ENCODE measurements around the gene SGSM1.

The SGSM1 gene

DNA sequence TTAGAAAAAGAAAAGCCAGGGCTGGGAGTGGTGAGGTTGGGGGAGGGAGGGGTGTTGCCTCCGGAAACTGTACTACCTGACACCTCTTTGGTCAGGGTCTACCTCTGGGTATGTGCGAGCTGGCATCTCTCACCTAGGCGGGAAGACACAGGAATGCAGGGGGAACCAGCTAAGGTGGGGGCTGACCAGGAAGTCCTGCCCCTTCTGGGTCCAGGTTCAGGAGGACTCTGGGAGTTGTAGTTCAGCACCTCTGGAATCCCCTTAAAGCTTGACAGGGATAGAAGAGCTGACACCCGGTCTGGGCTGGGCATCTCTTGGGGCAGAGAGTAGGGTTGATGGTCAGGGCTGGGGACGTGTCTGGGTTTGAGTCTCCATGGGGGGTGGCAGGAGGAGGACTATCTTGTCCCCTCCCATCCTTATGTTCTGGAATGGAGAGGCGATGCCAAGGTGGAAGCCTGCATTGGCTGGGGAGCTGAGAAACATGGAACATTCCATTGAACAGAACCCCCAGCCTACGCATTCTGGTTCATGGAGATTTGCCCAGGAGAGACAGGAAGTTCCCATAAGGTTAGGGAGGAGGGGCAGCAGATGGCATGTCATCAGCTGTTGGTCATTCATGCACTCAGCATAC lies 144.4 kb downstream of the SGSM1 start:
- no peak for DNase-seq (ENCODE audit: low read depth in 2 of 2)

DNA sequence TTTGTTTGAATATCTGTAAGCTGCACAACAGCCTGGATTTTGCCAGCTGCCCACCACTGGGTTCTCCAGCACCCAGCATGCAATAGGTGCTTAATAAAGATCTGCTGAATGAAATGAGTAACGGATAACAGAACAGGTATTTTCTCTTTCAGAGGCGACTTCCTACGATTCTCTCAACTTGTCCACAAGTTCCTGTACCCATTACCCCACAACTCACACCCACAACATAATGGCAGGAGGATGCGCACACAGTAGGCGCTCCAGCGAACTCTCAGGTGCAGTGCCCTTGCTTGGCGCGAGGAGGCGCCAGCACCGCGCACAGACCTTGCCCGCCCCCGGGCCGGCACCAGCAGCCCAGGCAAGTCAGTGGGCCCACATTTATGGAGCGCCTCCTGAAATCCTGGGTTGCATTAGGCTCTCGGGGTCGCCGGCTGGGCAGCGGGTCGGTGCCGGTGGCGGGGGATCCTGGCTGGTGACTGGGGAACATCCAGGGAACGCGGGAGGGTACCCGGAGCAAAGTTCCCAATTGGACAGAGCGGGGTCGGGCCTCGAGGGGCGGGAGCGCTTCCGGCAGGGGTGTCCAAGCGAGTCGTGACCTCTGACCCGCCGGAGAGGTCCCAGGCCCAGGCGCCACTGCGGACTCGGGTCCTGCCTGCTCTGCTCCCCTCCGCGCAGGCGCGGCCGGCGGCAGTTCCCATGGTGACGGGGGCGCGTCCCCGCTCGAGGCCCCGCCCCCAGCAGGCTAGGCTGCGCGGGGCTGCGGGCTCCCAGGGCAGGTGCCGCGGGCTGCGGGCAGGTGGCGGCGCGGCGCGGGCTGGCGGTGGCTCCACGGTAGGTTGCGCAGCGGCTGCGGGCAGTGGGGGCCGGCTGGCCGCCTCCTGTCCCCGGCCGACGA lies 146.2 kb downstream of the SGSM1 start, which contains the start of gene KIAA1671:
TSS of gene KIAA1671 (plus strand) at position 775 of the 895 bp plus-strand sequence. CDS start 75,284 bp downstream, outside the sequence.
- DNase-seq (ENCODE audit: low read depth in 2 of 2): peak; percentile 66 to 73

DNA sequence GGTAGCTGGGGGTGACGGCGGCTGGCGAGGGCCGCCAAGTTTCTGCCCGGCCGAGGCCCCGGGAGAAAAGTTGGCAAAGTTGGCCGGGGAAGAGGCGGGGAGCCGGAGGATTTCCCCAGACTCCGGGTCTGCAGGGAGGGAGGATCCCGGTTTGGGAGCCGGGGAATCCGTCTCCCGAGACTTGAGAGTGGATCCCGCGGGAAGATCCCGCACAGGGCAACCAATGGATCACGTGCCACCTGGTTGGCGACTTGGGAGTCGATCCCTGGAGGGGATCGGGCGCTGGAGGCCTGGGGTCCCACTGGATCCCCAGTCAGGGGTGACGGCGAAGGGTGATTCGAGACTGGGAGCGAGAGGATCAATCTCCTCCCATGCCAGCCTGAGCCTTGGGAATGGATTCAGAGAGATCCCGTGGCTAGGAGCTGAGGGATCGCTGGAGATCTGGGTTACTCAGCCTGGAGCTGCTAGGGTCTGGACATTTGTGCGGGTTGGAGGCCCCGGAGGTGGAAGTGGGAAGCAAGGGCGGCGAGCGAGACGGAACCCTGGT lies 146.9 kb downstream of the SGSM1 start:
- no peak for DNase-seq (ENCODE audit: low read depth in 2 of 2)

DNA sequence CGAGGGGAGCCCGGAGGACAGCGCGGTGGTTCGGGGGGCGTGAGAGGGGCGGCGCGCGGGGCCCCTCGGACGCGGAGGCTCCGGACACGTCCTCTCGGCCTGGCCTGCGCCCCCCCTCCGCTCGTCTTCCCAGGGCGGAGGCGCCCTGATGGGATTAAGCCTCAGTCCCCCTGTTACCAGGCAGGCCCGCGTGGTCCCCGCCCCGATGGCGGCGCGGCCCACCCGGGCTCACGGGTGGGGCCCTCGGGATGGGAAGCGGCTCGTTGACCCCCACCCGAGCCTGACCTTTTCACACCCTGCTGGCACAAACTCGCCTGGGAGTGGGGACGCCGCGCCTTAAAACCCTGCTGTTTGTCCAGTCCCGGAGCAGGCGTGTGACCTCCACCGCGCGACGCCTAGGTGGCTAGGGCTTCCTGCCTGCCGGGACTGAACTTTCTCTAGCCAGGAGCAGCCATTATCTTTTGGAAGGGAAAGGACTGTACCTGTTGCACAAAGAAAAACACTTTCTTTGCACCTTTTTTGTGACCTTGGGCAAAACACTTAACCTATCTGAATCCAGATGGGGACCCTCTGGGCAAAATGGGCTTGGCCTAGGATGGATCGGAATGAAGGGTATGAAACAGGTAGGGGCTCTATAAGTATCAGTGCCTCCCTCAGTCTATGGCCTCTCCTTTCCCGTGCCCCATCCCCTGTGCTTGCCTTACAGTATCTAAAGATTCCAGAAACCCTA lies 147.5 kb downstream of the SGSM1 start:
- DNase-seq (ENCODE audit: low read depth in 2 of 2): no peak

DNA sequence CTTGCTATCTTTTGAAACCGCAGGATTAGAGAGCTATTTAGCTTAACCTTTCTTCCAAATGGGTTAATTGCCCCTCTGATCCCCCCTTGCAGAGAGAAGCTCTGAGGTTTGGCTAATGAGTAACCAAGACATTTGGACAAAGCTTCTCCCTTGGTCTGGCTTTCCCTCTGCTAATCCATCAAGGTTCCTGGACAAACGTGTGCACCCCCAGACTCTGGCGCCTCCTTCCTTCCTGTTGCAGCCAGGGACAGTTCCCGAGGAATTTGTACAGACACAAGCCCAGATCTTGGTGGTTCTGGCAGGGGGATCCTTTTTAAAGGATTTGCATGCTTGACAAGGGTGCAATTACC lies 148.1 kb downstream of the SGSM1 start:
- no peak for DNase-seq (ENCODE audit: low read depth in 2 of 2)

DNA sequence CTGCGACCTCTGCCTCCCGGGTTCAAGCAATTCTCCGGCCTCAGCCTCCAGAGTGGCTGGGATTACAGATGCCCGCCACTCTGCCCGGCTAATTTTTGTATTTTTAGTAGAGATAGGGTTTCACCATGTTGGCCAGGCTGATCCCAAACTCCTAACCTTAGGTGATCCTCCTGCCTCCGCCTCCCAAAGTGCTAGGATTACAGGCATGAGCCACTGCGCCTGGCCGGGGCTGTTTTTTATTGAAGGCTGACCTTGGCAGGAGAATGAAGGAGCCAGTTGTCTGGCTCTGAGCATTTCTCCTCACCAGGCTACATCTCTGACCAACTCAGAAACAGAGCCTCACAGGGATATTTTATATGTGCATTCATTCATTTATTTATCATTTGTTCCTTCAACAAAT lies 148.8 kb downstream of the SGSM1 start:
- DNase-seq (ENCODE audit: low read depth in 2 of 2): no peak

DNA sequence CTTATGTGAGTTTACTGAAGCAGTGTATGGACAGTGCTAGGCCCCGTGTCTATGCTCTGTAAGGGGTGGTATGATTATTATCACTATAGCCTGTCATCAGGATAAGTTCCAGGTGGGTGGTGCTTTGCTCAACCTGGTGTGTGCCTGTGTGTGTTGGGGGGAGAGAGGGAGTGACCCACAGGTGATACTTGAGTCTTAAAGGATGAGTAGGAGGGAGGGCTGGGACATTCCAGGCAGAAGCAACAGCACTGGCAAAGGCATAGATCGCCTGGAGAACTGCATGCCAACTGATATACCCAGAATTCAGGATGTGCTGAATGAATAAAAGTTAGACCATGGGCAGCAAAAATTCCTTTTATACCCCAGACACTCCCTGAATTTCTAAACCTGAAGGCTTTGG lies 151.0 kb downstream of the SGSM1 start:
- no peak for DNase-seq (ENCODE audit: low read depth in 2 of 2)

DNA sequence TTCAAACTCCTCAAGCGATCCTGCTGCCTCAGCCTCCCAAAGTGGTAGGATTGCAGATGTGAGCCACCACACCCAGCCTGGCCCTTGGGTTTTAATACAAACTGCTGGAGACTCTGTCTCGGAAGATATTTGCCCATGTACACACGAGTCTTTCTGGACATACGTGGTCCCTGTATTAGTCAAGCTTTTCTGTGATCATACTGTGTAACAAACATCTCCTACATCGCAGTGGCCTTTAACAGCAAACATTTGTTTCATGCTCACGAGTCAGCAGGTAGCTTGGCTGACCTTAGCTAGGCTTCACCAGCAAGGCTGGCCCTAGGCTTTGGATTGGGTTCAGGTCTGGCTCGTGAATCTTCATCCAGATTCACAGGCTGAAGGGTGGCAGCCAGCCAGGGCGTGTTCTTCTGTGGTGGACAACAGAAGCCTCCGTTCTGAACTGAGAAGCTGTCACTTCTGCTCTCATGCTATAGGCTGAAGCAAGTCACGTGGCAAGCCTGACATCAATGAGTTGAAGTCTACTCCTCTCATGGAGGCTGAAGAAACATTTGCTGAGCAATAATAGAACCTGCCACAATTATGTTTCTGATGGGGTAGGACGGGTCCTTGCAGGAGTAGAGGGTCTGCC lies 155.3 kb downstream of the SGSM1 start:
- no peak for DNase-seq (ENCODE audit: low read depth in 2 of 2)

DNA sequence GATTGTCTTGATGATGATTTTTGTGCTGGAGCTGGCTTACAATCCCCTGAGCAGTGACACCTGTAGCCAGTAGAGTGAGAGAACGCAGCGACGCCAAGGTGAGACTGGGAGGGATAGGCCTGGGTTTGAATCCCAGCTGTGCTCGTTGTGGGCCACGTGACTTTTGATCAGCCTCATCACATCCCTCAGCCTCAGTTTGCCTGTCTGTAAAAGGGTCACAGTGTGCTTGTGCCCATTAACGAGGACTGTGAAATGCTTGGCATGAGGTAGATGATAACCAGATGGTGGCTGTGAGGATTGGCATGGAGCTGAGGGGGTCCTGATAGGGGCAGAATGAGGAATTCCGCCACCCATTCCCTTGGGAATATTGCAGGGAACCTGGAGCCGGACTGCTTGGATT lies 156.1 kb downstream of the SGSM1 start:
- no peak for DNase-seq (ENCODE audit: low read depth in 2 of 2)

DNA sequence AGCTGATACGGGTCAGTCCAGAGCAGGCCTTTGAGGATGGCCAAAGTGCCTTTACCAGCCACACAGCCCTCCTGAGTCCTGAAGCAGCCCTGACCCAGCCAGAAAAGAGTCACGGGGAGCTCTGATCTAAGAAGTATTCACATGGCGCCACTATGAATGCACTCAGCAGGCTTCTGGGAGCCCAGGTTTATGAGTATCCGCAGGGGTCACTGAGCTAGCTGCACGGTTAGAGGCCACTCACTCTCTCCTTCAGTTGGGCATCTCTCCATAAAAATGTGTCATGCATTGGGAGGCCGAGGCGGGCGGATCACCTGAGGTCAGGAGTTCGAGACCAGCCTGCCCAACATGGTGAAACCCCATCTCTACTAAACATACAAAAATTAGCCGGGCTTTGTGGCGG lies 156.8 kb downstream of the SGSM1 start:
- no peak for DNase-seq (ENCODE audit: low read depth in 2 of 2)

DNA sequence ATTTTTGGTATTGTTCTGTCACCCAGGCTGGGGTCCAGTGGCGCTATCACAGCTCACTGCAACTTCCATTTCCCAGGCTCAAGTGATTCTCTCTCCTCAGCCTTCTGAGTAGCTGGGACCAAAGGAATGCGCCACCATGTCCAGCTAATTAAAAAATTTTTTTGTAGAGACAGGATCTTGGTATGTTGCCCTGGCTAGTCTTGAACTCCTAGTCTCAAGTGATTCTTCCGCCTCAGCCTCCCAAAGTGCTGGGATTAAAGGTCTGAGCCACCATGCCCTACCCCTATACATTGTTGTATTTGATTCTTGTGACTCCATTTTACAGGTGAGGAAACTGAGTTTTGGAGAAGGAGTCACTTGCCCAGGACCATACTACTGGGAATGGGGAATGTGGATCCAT lies 158.4 kb downstream of the SGSM1 start:
- no peak for DNase-seq (ENCODE audit: low read depth in 2 of 2)

DNA sequence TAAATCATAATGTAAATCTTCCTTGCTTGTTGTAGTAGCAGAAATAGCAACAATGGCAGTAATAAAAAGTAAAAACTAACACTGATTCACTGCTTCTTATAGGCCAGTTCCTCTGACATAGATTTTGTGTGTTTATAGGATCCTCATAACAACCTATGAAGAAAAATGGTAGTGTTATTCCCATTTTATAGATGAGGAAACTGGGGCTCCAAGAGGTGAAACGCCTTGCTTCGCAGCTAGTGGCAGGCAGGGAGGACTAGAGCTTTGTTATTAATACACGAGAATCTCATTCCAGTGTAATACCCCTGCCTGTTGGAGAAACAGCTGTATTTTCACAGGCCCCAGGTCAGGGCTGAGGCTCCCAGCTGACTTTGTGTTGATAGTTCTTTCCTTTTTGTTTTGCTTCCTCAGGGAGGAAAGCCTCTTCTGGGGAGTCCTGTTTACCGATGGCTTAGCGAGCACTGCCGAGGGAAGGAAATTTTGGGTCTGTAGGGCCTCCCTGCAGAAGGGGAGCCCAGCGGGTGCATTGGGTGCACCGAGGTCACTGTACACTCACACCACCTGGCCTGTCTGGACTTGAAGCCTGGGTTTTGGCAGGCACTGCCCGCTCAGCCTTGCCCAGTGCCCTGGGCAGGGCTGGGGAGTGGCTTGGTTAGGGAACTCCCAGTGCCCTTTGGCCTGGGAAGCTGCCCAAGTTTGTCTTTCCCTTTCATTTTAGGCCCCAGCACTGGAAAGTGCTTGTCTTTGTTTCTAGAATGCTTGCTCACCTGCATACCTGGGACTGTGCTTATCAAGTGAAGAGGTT lies 160.0 kb downstream of the SGSM1 start:
- DNase-seq (ENCODE audit: low read depth in 2 of 2): no peak

DNA sequence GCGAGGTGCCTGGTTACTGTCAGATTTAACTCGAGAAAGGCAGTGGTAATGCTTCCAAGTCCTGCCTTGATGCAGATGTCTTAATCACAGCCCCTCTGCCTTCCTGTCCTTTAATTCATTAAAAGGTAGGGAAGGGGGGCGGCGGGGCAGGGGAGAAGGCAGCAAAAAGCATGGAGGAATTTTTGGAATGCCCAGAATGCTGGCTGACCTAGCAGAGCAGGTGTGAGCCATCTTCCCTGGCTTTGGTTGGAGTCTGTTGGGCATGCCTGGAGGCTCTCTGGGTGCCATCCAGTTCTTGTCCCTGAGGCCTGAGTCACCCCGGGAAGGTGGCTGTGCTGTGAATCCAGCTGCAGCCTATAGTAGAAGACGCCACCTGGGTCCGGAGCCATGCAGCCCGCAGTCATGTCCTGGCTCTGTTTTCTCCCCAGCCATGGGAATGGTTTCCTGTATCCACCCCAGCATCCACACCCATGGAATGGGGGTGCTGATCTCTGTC lies 162.1 kb downstream of the SGSM1 start:
- DNase-seq (ENCODE audit: low read depth in 2 of 2): no peak

DNA sequence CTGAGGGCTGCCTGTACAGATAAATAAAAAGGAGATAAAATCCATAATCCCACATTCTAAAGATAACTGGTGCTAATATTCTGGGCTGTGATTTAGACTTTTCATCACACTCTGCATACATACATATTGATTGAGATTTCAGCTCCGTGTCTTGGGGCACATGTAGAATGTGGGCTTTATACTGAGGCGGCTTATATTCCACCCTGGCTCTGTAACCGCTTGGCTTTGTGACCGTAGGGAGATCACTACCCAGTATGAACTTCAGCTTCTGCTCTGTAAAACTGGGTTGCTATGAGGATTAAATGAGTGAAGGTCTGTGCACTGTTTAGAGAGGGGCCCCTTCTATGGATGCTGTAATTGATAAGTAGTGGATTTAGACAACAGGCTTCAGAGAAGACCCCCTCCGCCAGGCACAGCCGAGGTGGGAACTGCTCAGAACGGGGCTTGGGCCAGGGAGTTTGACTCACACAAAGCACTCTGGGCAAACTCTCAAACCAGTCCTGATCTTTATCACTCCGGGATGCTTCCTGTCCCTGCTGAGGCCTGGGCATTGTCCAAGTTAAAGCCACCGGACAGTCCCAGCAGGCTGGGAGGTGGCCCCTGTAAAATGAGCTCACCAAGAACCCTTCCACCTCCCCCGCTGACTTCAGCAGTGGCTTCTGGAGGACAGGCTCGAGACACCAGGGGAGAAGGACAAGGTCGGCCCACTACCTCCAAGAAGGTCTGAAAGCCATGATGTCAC lies 163.7 kb downstream of the SGSM1 start:
- no peak for DNase-seq (ENCODE audit: low read depth in 2 of 2)

DNA sequence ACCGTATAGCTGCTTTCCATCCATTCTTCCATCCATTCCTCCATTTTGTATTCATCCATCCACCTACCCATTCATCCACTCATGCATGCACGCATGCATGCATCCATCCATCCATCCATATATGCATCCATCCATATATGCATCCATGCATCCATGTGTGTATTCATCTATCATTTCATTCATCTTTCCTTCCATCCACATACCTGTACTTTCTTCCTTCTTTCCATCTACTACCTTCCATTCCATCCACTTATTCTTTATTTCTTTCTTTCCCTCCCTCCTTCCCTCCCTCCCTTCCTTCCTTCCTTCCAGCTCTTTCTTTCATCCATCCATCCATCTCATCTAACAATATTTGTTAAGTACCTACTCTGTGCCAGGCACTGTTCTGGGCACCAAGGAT lies 166.4 kb downstream of the SGSM1 start:
- DNase-seq (ENCODE audit: low read depth in 2 of 2): no peak

DNA sequence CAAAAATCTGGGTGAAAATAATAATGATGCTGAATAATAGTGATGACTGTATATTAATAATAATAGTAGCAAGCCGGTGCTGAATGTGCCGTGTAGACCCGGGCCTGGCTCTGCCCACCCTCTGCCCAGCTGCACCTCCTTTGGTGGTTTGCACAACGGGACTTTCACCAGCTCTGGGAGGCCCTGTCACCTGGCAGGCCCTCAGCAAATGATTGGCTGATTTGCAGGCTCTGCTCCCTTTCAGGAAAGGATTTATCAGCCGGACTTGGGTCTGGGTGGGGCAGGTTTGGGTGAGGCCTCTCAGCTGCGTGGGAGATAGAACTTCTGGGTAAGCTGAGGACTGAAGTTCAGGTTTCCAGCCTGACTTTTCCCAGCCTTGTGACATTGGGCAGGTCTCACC lies 167.9 kb downstream of the SGSM1 start:
- DNase-seq (ENCODE audit: low read depth in 2 of 2): no peak

DNA sequence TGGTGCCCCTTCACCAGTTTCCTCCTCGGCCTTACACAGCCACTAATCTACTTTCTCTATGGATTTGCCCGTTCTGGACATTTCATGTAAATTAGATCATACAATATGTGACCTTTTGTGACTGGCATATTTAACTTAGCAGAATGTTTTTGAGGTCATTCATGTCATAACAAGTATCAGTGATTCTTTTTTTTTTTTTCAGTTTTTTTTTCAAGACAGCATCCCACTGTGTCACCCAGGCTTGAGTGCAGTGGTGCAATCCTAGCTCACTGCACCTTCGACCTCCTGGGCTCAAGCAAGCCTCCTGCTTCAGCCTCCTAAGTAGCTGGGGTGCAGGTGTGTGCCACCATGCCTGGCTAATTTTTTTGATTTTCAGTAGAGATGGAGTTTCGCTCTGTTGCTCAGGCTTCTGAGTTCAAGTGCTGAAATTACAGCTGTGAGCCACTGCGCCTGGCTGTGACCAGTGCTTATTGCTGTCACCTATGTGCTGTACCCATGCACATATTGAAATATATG lies 169.2 kb downstream of the SGSM1 start:
- no peak for DNase-seq (ENCODE audit: low read depth in 2 of 2)

DNA sequence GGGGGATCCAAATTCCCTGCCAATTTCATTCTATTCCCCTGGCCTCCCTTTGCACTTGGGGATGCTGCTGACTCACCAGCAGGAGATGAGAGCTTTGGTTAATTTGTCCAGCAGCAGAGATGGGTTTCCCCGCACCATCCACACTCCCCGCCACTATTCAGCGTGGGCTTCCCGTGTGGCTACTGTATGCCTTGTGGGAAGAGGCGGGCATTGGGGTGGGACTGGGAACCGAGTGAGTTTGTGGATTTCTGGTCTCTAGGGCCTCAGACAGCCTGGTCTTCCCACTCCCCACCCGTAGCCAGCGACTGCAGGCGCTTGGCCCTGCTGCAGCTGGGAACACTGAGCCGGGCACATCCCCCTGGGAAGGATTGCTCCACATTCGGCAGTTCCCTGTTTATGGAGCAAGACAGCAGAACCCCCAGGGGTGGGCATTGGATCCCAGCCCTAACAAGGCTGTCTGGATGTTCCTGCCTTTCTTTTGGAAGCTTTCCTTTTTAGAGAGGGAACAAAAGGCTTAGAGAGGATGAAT lies 169.9 kb downstream of the SGSM1 start:
- DNase-seq (ENCODE audit: low read depth in 2 of 2): no peak

DNA sequence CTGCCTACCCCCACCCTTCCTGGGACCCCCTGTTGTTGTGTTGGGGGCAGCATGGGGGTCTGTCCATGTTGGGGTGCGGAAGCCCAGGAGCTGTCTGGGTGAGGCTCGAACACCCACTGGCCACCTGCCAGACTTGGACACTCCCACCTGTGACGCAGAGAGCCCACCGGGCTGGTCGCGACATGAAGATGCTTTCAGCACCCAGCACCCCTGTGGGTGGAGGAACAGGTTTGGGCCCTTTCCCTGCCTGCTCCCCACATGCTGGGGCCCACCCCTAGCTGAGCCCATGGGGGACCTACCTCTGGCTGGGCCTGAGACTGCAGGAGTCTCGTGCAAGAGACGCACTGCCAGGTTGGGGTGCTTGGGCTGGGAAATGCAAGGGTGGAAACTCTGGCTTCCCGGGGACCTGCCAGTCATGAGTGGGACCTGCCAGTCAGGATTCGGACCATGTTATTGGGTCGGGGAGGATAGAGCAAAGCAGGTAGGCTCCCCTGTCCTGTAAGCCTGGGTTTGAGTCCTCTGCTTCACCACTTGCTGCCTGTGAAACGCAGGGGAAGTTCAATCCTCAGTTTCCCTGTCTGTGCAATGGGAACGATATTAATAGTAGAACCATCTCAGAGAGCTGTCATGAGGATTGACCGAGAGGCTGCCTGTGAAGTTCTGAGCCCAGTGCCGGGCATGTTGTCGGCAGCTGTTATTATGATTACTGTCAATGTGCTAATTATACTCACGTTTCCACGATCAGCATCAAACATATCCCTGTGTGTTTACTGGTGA lies 170.6 kb downstream of the SGSM1 start:
- no peak for DNase-seq (ENCODE audit: low read depth in 2 of 2)
